Measurements from ENCODE around the gene UBR4.

UBR4 gene

GRCh38 chr1:19121192-19121591 is 88.9 kb downstream of the UBR4 start:
- Histone ChIP-seq H3K9me3 (ENCODE audit: control insufficient read depth in 2 of 2, low read length in 2 of 2) (no peaks in the 10 kb centered on the region), H3K9ac (ENCODE audit: low read length in 2 of 2) (no peak overlapping the region), H3K27me3 (ENCODE audit: control insufficient read depth in 1 of 2, insufficient read depth in 2 of 2, low read length in 2 of 2) (no peaks in the 10 kb centered on the region), H3K27ac (ENCODE audit: low read length) (no peak overlapping the region), H3K4me1 (ENCODE audit: control insufficient read depth, insufficient read depth, low read length) (no peaks in the 10 kb centered on the region), H3K4me3 (ENCODE audit: low read length in 2 of 2) (no peak overlapping the region), H3K36me3 (ENCODE audit: control insufficient read depth in 2 of 2, insufficient read depth in 2 of 2, low read length in 2 of 2) (peaks cover 89 to 96% of the 10 kb centered on the region in 2 donors)

- no peak overlapping the region for H3K4me3 ChIP-seq (ENCODE audit: low read length in 2 of 2)
- H3K4me1 ChIP-seq (ENCODE audit: control insufficient read depth, insufficient read depth, low read length): no peaks in the 10 kb centered on the region
- no peak overlapping the region for H3K9ac ChIP-seq (ENCODE audit: low read length in 2 of 2)
- no peaks in the 10 kb centered on the region for H3K27me3 ChIP-seq (ENCODE audit: control insufficient read depth in 1 of 2, insufficient read depth in 2 of 2, low read length in 2 of 2)
- H3K27ac ChIP-seq (ENCODE audit: low read length): no peak overlapping the region
- no peaks in the 10 kb centered on the region for H3K9me3 ChIP-seq (ENCODE audit: control insufficient read depth in 2 of 2, low read length in 2 of 2)
- H3K36me3 ChIP-seq (ENCODE audit: control insufficient read depth in 2 of 2, insufficient read depth in 2 of 2, low read length in 2 of 2): peaks cover 89 to 95% of the 10 kb centered on the region in 2 donors
These were observed 90.0 kb downstream of the UBR4 start for GRCh38 chr1:19120070-19120469.

- Histone ChIP-seq H3K9ac (ENCODE audit: low read length in 2 of 2) (no peak overlapping the region), H3K4me3 (ENCODE audit: low read length in 2 of 2) (no peak overlapping the region), H3K27me3 (ENCODE audit: control insufficient read depth in 1 of 2, insufficient read depth in 2 of 2, low read length in 2 of 2) (no peaks in the 10 kb centered on the region), H3K9me3 (ENCODE audit: control insufficient read depth in 2 of 2, low read length in 2 of 2) (no peaks in the 10 kb centered on the region), H3K4me1 (ENCODE audit: control insufficient read depth, insufficient read depth, low read length) (no peaks in the 10 kb centered on the region), H3K36me3 (ENCODE audit: control insufficient read depth in 2 of 2, insufficient read depth in 2 of 2, low read length in 2 of 2) (peaks cover 92 to 96% of the 10 kb centered on the region in 2 donors), H3K27ac (ENCODE audit: low read length) (no peak overlapping the region)
These were observed 94.8 kb downstream of the UBR4 start for GRCh38 chr1:19115082-19115808.

- H3K27me3 ChIP-seq (ENCODE audit: control insufficient read depth in 1 of 2, insufficient read depth in 2 of 2, low read length in 2 of 2): no peaks in the 10 kb centered on the region
- H3K4me1 ChIP-seq (ENCODE audit: control insufficient read depth, insufficient read depth, low read length): no peaks in the 10 kb centered on the region
- no peak overlapping the region for H3K9ac ChIP-seq (ENCODE audit: low read length in 2 of 2)
- peaks cover 89 to 94% of the 10 kb centered on the region in 2 donors for H3K36me3 ChIP-seq (ENCODE audit: control insufficient read depth in 2 of 2, insufficient read depth in 2 of 2, low read length in 2 of 2)
- no peak overlapping the region for H3K27ac ChIP-seq (ENCODE audit: low read length)
- no peak overlapping the region for H3K4me3 ChIP-seq (ENCODE audit: low read length in 2 of 2)
- no peaks in the 10 kb centered on the region for H3K9me3 ChIP-seq (ENCODE audit: control insufficient read depth in 2 of 2, low read length in 2 of 2)
These were observed 96.4 kb downstream of the UBR4 start for GRCh38 chr1:19113697-19114092.

- Histone ChIP-seq H3K4me1 (ENCODE audit: control insufficient read depth, insufficient read depth, low read length) (no peaks in the 10 kb centered on the region), H3K27ac (ENCODE audit: low read length) (no peak overlapping the region), H3K36me3 (ENCODE audit: control insufficient read depth in 2 of 2, insufficient read depth in 2 of 2, low read length in 2 of 2) (peaks cover 91 to 92% of the 10 kb centered on the region in 2 donors), H3K27me3 (ENCODE audit: control insufficient read depth in 1 of 2, insufficient read depth in 2 of 2, low read length in 2 of 2) (no peaks in the 10 kb centered on the region), H3K4me3 (ENCODE audit: low read length in 2 of 2) (no peak overlapping the region), H3K9ac (ENCODE audit: low read length in 2 of 2) (no peak overlapping the region), H3K9me3 (ENCODE audit: control insufficient read depth in 2 of 2, low read length in 2 of 2) (no peaks in the 10 kb centered on the region)
These were observed 97.0 kb downstream of the UBR4 start for GRCh38 chr1:19112891-19113696.

- Histone ChIP-seq H3K4me3 (ENCODE audit: low read length in 2 of 2) (no peak overlapping the region), H3K27ac (ENCODE audit: low read length) (no peak overlapping the region), H3K4me1 (ENCODE audit: control insufficient read depth, insufficient read depth, low read length) (no peaks in the 10 kb centered on the region), H3K27me3 (ENCODE audit: control insufficient read depth in 1 of 2, insufficient read depth in 2 of 2, low read length in 2 of 2) (no peaks in the 10 kb centered on the region), H3K36me3 (ENCODE audit: control insufficient read depth in 2 of 2, insufficient read depth in 2 of 2, low read length in 2 of 2) (peaks cover 86 to 87% of the 10 kb centered on the region in 2 donors), H3K9me3 (ENCODE audit: control insufficient read depth in 2 of 2, low read length in 2 of 2) (no peaks in the 10 kb centered on the region), H3K9ac (ENCODE audit: low read length in 2 of 2) (no peak overlapping the region)
These were observed 99.7 kb downstream of the UBR4 start for GRCh38 chr1:19110257-19110927.

GRCh38 chr1:19109545-19109944 is 100.5 kb downstream of the UBR4 start:
- no peaks in the 10 kb centered on the region for H3K4me1 ChIP-seq (ENCODE audit: control insufficient read depth, insufficient read depth, low read length)
- H3K27me3 ChIP-seq (ENCODE audit: control insufficient read depth in 1 of 2, insufficient read depth in 2 of 2, low read length in 2 of 2): no peaks in the 10 kb centered on the region
- H3K27ac ChIP-seq (ENCODE audit: low read length): no peak overlapping the region
- no peaks in the 10 kb centered on the region for H3K9me3 ChIP-seq (ENCODE audit: control insufficient read depth in 2 of 2, low read length in 2 of 2)
- H3K4me3 ChIP-seq (ENCODE audit: low read length in 2 of 2): no peak overlapping the region
- H3K9ac ChIP-seq (ENCODE audit: low read length in 2 of 2): no peak overlapping the region
- peaks cover 85 to 86% of the 10 kb centered on the region in 2 donors for H3K36me3 ChIP-seq (ENCODE audit: control insufficient read depth in 2 of 2, insufficient read depth in 2 of 2, low read length in 2 of 2)

- H3K9me3 ChIP-seq (ENCODE audit: control insufficient read depth in 2 of 2, low read length in 2 of 2): no peaks in the 10 kb centered on the region
- no peaks in the 10 kb centered on the region for H3K27me3 ChIP-seq (ENCODE audit: control insufficient read depth in 1 of 2, insufficient read depth in 2 of 2, low read length in 2 of 2)
- H3K4me1 ChIP-seq (ENCODE audit: control insufficient read depth, insufficient read depth, low read length): peaks cover 2% of the 10 kb centered on the region
- peaks cover 69 to 80% of the 10 kb centered on the region in 2 donors for H3K36me3 ChIP-seq (ENCODE audit: control insufficient read depth in 2 of 2, insufficient read depth in 2 of 2, low read length in 2 of 2)
- H3K9ac ChIP-seq (ENCODE audit: low read length in 2 of 2): no peak overlapping the region
- H3K4me3 ChIP-seq (ENCODE audit: low read length in 2 of 2): no peak overlapping the region
- no peak overlapping the region for H3K27ac ChIP-seq (ENCODE audit: low read length)
These were observed 108.8 kb downstream of the UBR4 start for GRCh38 chr1:19101244-19101643.

GRCh38 chr1:19100028-19100427 is 110.0 kb downstream of the UBR4 start:
- no peak overlapping the region for H3K27ac ChIP-seq (ENCODE audit: low read length)
- no peak overlapping the region for H3K9ac ChIP-seq (ENCODE audit: low read length in 2 of 2)
- H3K4me1 ChIP-seq (ENCODE audit: control insufficient read depth, insufficient read depth, low read length): peaks cover 3% of the 10 kb centered on the region
- H3K27me3 ChIP-seq (ENCODE audit: control insufficient read depth in 1 of 2, insufficient read depth in 2 of 2, low read length in 2 of 2): no peaks in the 10 kb centered on the region
- H3K9me3 ChIP-seq (ENCODE audit: control insufficient read depth in 2 of 2, low read length in 2 of 2): no peaks in the 10 kb centered on the region
- peaks cover 69 to 81% of the 10 kb centered on the region in 2 donors for H3K36me3 ChIP-seq (ENCODE audit: control insufficient read depth in 2 of 2, insufficient read depth in 2 of 2, low read length in 2 of 2)
- no peak overlapping the region for H3K4me3 ChIP-seq (ENCODE audit: low read length in 2 of 2)

- Histone ChIP-seq H3K4me3 (ENCODE audit: low read length in 2 of 2) (no peak overlapping the region), H3K9me3 (ENCODE audit: control insufficient read depth in 2 of 2, low read length in 2 of 2) (no peaks in the 10 kb centered on the region), H3K9ac (ENCODE audit: low read length in 2 of 2) (no peak overlapping the region), H3K36me3 (ENCODE audit: control insufficient read depth in 2 of 2, insufficient read depth in 2 of 2, low read length in 2 of 2) (peaks cover 86 to 89% of the 10 kb centered on the region in 2 donors), H3K27ac (ENCODE audit: low read length) (no peak overlapping the region), H3K27me3 (ENCODE audit: control insufficient read depth in 1 of 2, insufficient read depth in 2 of 2, low read length in 2 of 2) (no peaks in the 10 kb centered on the region), H3K4me1 (ENCODE audit: control insufficient read depth, insufficient read depth, low read length) (peaks cover 3% of the 10 kb centered on the region)
These were observed 113.1 kb downstream of the UBR4 start for GRCh38 chr1:19096990-19097389.
